ENCODE data around the gene SSTR4. TPM values are rescaled to one million over a fixed set of nuclear protein-coding genes. Genes with fewer than 3 reads are reported as not detected.

Gene SSTR4
- total and polyA plus RNA-seq, 9 of the 15 experiments (the other 6 are each of a cell fraction or from before 2014, with no cell fraction given) = not detected

GRCh38 chr20:23061262-23061661 is 26.1 kb downstream of the SSTR4 start:
- no peak for TF ChIP-seq FOSL1 (tag; conservative IDR thresholded peaks at IDR 0.05)
- TF ChIP-seq REST (IDR thresholded peaks at IDR 0.05; ENCODE audit: borderline replicate concordance) = no peak
- TF ChIP-seq REST (CRISPR knock-in tag; IDR thresholded peaks at IDR 0.05; ENCODE audit: low read depth) = no peak
- no peak for TF ChIP-seq ZFP91 (CRISPR knock-in tag; IDR thresholded peaks at IDR 0.05)
- TF ChIP-seq TRIM28 (IDR thresholded peaks at IDR 0.05) = no peak
- Histone ChIP-seq H3K4me3 (no peak overlapping the region), H3K4me2 (ENCODE audit: insufficient read depth, low read length) (no peak overlapping the region), H3K27ac (ENCODE audit: extremely low read depth, low read depth, low read length) (no peak overlapping the region), H2AFZ (ENCODE audit: low read depth, low read length) (no peak overlapping the region), H3K9ac (ENCODE audit: insufficient read depth in 1 of 2, low read depth in 2 of 2, low read length in 2 of 2) (peak overlapping the region in 1 of 2 experiments; percentile 4; a peak in 1 of 4 replicates), H4K20me1 (replicated peaks; ENCODE audit: control insufficient read depth, insufficient read depth, low read length) (no peaks in the 10 kb centered on the region), H3K9me3 (replicated peaks; ENCODE audit: control insufficient read depth, insufficient read depth, low read depth, low read length) (no peaks in the 10 kb centered on the region), H3K9me1 (ENCODE audit: control insufficient read depth, insufficient read depth, low read length) (no peaks in the 10 kb centered on the region), H3K4me1 (replicated peaks in 1 of 2; ENCODE audit: control insufficient read depth in 2 of 2, insufficient read depth in 2 of 2, low read length in 2 of 2) (peaks cover 0 to 24% of the 10 kb centered on the region in 2 experiments; a peak in 2 of 5 replicates), H3K79me2 (ENCODE audit: control insufficient read depth, insufficient read depth, low read length) (no peaks in the 10 kb centered on the region), H3K36me3 (ENCODE audit: control insufficient read depth, insufficient read depth, low read length) (no peaks in the 10 kb centered on the region), H3K27me3 (ENCODE audit: control insufficient read depth in 2 of 2, insufficient read depth in 2 of 2, low read length in 2 of 2) (no peaks in the 10 kb centered on the region)
- in situ Hi-C loops (cut with MboI) (loop anchor here (5.0 kb wide), 1 partner anchor 136 kb away; no protein-coding TSS in a partner anchor), intact Hi-C loops (cut with micrococcal nuclease) (no loop called here)
- DNase-seq (ENCODE audit: extremely low read depth in 1 of 4, low spot score in 3 of 4) = no peak
- no TSS peak for BruUV-seq (replicated peaks)
- 63% methylated on average over 5 of the region's 5 CpGs for WGBS (ENCODE audit: insufficient coverage, low coverage, missing lambda C conversion rate)
- peak; percentile 29 for FAIRE-seq
- ATAC-seq = no peak; the same call in 2 of the 3 replicates
- POLR2A ChIA-PET = interaction anchor here (0.6 to 1.9 kb wide), 5 partner anchors 10 to 365 kb away, joined by 3 to 11 read pairs (median 4); no protein-coding TSS in a partner anchor
- CTCF ChIA-PET (ENCODE audit: low intra/inter-chr PET ratio) = interaction anchor here (0.8 kb wide), 1 partner anchor 174 kb away, joined by 3 read pairs; no protein-coding TSS in a partner anchor
